WTC11 (cell line): ENCODE results near the gene CENPB. TPM values are rescaled to one million over a fixed set of nuclear protein-coding genes. Genes with fewer than 3 reads are reported as not detected.

Experiments used
- ATAC-seq: fragments of 200-7000 bp; cut with Tn5 transposase; 2 replicates; pipeline ENCODE4 v1.10.0; 2021; ENCODE audit warnings: mild to moderate bottlenecking, moderate library complexity
- CTCF ChIA-PET: fragments of 300-600 bp; sonication (Branson Sonifier 250); formaldehyde crosslinking; loops from one replicate; lab custom pipeline; 2021; ENCODE audit warnings: antibody characterized with exemption; lab: Charles Lee
- POLR2A ChIA-PET: fragments of 350-600 bp; sonication (Branson Sonifier 250); formaldehyde crosslinking; loops from one replicate; lab custom pipeline; 2021; ENCODE audit warnings: antibody characterized with exemption; lab: Charles Lee
- DNase-seq: peaks from one replicate; pipeline ENCODE4 v3.0.0; 2021; ENCODE audit warnings: low spot score
- H3K27ac Mint-ChIP-seq: 2 replicates; pipeline ENCODE4 v1.8.0; 2021; ENCODE audit warnings: mixed read lengths
- H3K27me3 Mint-ChIP-seq: 2 replicates; pipeline ENCODE4 v1.8.0; 2021; ENCODE audit warnings: low read depth, mild to moderate bottlenecking, moderate library complexity, mixed read lengths
- H3K36me3 Mint-ChIP-seq: 2 replicates; pipeline ENCODE4 v1.8.0; 2021; ENCODE audit warnings: mixed read lengths
- H3K4me1 Mint-ChIP-seq: 2 replicates; pipeline ENCODE4 v1.8.0; 2022; ENCODE audit warnings: mixed read lengths
- H3K4me3 Mint-ChIP-seq: 2 replicates; pipeline ENCODE4 v1.8.0; 2021; ENCODE audit warnings: mild to moderate bottlenecking, moderate library complexity, mixed read lengths
- H3K9me3 Mint-ChIP-seq: 2 replicates; pipeline ENCODE4 v1.8.0; 2021; ENCODE audit warnings: mixed read lengths
- ELF4 ChIP-seq: sonication (generic); formaldehyde crosslinking; IDR thresholded peaks from 2 replicates; pipeline ENCODE4 v1.8.1; 2022; ENCODE audit warnings: low read depth, mild to moderate bottlenecking, moderate library complexity, missing genetic modification reagents
- ETV6 ChIP-seq: sonication (generic); formaldehyde crosslinking; IDR thresholded peaks from 2 replicates; pipeline ENCODE4 v1.8.1; 2022; ENCODE audit warnings: mild to moderate bottlenecking, missing genetic modification reagents
- GABPB1 ChIP-seq: sonication (generic); formaldehyde crosslinking; IDR thresholded peaks from 2 replicates; pipeline ENCODE4 v1.8.1; 2023; ENCODE audit warnings: mild to moderate bottlenecking, missing genetic modification reagents
- NFATC4 ChIP-seq: fragments of 250-450 bp; sonication (Bioruptor Pico); IDR thresholded peaks from 2 replicates; pipeline ENCODE4 v1.9.0; 2021; ENCODE audit warnings: mild to moderate bottlenecking
- TCF7 ChIP-seq: sonication (generic); formaldehyde crosslinking; IDR thresholded peaks from 2 replicates; pipeline ENCODE4 v1.8.0; 2022; ENCODE audit warnings: mild to moderate bottlenecking, low read depth, missing genetic modification reagents, moderate library complexity
- total RNA-seq: library from RNA; stranded (reverse); gene quantifications from 3 replicates; pipeline ENCODE4 v1.2.3, GENCODE V29; 2021
- TF ChIP-seq, protein P1 (sequence below): sonication (generic); formaldehyde crosslinking; IDR thresholded peaks from 2 replicates; pipeline ENCODE4 v1.8.1; 2023; ENCODE audit warnings: mild to moderate bottlenecking, missing genetic modification reagents
- TF ChIP-seq, protein P2 (sequence below): sonication (generic); formaldehyde crosslinking; IDR thresholded peaks from 2 replicates; pipeline ENCODE4 v1.8.1; 2022; ENCODE audit warnings: low read depth, mild to moderate bottlenecking, moderate library complexity, missing genetic modification reagents, borderline replicate concordance
- TF ChIP-seq, protein P3 (sequence below): sonication (generic); formaldehyde crosslinking; IDR thresholded peaks from 2 replicates; pipeline ENCODE4 v1.8.1; 2023; ENCODE audit warnings: mild to moderate bottlenecking, moderate library complexity, missing genetic modification reagents
- TF ChIP-seq, protein P4 (sequence below): sonication (generic); formaldehyde crosslinking; IDR thresholded peaks from 2 replicates; pipeline ENCODE4 v1.8.1; 2022; ENCODE audit warnings: mild to moderate bottlenecking, missing genetic modification reagents, moderate library complexity, borderline replicate concordance
- TF ChIP-seq, protein P5 (sequence below): fragments of 250-450 bp; sonication (Bioruptor Pico); IDR thresholded peaks from 2 replicates; pipeline ENCODE4 v1.8.0; 2021; ENCODE audit warnings: mild to moderate bottlenecking
- TF ChIP-seq, protein P6 (sequence below): sonication (generic); formaldehyde crosslinking; IDR thresholded peaks from 2 replicates; pipeline ENCODE4 v1.8.1; 2022; ENCODE audit warnings: missing genetic modification reagents, borderline replicate concordance
- TF ChIP-seq, protein P7 (sequence below): sonication (generic); formaldehyde crosslinking; IDR thresholded peaks from 2 replicates; pipeline ENCODE4 v1.8.1; 2023; ENCODE audit warnings: mild to moderate bottlenecking, missing genetic modification reagents

Gene CENPB
- total RNA-seq, 1 experiment from 2014 or later: 58.7 TPM

DNA sequence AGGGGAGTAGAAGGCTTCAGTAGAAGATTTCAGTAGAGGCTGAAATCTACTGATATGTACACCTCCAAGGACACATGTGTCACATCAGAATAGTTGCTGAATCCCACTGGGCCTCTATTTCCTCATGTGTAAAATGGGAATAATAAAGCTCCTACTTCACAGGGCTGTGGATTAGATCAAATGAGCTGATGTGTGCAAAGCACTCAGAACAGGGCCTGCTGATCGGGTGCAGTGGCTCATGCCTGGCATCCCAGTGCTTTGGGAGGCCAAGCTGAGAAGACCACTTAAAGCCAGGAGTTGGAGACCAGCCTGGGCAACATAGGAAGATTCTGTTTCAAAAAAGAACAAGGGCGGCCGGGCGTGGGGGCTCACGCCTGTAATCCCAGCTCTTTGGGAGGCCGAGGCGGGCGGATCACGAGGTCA, 25.7 kb upstream of the CENPB start (continued):
- TF ChIP-seq ELF4 (CRISPR knock-in tag) (no peak), NFATC4 (no peak)
- TF ChIP-seq, protein P1, sequence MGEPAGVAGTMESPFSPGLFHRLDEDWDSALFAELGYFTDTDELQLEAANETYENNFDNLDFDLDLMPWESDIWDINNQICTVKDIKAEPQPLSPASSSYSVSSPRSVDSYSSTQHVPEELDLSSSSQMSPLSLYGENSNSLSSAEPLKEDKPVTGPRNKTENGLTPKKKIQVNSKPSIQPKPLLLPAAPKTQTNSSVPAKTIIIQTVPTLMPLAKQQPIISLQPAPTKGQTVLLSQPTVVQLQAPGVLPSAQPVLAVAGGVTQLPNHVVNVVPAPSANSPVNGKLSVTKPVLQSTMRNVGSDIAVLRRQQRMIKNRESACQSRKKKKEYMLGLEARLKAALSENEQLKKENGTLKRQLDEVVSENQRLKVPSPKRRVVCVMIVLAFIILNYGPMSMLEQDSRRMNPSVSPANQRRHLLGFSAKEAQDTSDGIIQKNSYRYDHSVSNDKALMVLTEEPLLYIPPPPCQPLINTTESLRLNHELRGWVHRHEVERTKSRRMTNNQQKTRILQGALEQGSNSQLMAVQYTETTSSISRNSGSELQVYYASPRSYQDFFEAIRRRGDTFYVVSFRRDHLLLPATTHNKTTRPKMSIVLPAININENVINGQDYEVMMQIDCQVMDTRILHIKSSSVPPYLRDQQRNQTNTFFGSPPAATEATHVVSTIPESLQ (CRISPR knock-in tag): no peak

DNA sequence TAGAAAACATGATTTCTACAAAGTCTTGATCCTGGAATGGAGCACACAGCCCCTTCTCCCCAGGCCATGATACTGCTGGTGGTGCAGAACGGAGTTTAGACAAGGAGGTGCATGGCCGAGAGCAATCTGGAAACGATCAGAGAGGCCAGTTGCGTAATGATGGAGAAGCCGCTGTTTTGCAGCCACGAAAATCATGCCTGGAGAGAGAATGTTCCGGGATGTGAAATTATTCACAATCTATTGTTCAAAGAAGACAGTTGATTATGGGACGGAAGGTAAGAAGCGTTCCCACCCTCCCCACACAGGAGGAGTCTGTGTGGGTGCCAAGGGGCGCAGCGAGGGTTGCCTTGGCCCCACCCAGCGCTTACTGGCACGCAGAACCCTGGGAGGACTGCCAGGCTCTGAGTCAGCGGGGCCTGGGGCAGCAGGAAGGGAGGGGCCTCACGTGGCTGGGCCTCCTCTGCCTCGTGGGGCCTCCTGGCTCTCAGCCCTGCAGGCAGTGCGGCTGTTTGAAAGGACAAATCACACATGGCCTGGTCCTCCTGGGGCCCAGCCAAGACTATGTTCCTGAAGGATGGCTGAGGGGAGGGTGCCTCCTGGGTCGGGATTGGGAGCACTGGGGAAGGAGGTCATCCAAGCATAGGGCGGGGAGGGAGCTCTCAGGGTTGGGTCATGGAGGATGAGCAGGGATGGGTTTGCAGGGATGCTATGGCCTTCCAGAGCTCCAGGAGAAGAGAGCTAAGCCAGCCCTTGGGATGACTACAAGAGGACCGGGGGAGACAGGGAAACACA, 25.1 kb upstream of the CENPB start:
- H3K36me3 Mint-ChIP-seq: no peaks in the 10 kb centered on the region
- H3K27me3 Mint-ChIP-seq: peaks cover 6% of the 10 kb centered on the region; the same call in 1 of the 2 replicates
- no peak for TF ChIP-seq ETV6
- TF ChIP-seq, protein P2, sequence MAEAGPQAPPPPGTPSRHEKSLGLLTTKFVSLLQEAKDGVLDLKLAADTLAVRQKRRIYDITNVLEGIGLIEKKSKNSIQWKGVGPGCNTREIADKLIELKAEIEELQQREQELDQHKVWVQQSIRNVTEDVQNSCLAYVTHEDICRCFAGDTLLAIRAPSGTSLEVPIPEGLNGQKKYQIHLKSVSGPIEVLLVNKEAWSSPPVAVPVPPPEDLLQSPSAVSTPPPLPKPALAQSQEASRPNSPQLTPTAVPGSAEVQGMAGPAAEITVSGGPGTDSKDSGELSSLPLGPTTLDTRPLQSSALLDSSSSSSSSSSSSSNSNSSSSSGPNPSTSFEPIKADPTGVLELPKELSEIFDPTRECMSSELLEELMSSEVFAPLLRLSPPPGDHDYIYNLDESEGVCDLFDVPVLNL: no peak
- TF ChIP-seq, protein P3, sequence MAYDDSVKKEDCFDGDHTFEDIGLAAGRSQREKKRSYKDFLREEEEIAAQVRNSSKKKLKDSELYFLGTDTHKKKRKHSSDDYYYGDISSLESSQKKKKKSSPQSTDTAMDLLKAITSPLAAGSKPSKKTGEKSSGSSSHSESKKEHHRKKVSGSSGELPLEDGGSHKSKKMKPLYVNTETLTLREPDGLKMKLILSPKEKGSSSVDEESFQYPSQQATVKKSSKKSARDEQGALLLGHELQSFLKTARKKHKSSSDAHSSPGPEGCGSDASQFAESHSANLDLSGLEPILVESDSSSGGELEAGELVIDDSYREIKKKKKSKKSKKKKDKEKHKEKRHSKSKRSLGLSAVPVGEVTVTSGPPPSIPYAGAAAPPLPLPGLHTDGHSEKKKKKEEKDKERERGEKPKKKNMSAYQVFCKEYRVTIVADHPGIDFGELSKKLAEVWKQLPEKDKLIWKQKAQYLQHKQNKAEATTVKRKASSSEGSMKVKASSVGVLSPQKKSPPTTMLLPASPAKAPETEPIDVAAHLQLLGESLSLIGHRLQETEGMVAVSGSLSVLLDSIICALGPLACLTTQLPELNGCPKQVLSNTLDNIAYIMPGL (CRISPR knock-in tag): no peak
- TF ChIP-seq GABPB1 (CRISPR knock-in tag): peak; percentile 92
- TF ChIP-seq, protein P4, sequence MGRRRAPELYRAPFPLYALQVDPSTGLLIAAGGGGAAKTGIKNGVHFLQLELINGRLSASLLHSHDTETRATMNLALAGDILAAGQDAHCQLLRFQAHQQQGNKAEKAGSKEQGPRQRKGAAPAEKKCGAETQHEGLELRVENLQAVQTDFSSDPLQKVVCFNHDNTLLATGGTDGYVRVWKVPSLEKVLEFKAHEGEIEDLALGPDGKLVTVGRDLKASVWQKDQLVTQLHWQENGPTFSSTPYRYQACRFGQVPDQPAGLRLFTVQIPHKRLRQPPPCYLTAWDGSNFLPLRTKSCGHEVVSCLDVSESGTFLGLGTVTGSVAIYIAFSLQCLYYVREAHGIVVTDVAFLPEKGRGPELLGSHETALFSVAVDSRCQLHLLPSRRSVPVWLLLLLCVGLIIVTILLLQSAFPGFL (CRISPR knock-in tag): peak; percentile 71; the same call in 1 of the 2 replicates
- TF ChIP-seq, protein P5, sequence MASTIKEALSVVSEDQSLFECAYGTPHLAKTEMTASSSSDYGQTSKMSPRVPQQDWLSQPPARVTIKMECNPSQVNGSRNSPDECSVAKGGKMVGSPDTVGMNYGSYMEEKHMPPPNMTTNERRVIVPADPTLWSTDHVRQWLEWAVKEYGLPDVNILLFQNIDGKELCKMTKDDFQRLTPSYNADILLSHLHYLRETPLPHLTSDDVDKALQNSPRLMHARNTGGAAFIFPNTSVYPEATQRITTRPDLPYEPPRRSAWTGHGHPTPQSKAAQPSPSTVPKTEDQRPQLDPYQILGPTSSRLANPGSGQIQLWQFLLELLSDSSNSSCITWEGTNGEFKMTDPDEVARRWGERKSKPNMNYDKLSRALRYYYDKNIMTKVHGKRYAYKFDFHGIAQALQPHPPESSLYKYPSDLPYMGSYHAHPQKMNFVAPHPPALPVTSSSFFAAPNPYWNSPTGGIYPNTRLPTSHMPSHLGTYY (CRISPR knock-in tag): no peak
- TF ChIP-seq, protein P6, sequence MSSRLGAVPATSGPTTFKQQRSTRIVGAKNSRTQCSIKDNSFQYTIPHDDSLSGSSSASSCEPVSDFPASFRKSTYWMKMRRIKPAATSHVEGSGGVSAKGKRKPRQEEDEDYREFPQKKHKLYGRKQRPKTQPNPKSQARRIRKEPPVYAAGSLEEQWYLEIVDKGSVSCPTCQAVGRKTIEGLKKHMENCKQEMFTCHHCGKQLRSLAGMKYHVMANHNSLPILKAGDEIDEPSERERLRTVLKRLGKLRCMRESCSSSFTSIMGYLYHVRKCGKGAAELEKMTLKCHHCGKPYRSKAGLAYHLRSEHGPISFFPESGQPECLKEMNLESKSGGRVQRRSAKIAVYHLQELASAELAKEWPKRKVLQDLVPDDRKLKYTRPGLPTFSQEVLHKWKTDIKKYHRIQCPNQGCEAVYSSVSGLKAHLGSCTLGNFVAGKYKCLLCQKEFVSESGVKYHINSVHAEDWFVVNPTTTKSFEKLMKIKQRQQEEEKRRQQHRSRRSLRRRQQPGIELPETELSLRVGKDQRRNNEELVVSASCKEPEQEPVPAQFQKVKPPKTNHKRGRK (CRISPR knock-in tag): no peak
- no peak for TF ChIP-seq ELF4 (CRISPR knock-in tag)
- TF ChIP-seq TCF7 (CRISPR knock-in tag): no peak
- TF ChIP-seq, protein P7, sequence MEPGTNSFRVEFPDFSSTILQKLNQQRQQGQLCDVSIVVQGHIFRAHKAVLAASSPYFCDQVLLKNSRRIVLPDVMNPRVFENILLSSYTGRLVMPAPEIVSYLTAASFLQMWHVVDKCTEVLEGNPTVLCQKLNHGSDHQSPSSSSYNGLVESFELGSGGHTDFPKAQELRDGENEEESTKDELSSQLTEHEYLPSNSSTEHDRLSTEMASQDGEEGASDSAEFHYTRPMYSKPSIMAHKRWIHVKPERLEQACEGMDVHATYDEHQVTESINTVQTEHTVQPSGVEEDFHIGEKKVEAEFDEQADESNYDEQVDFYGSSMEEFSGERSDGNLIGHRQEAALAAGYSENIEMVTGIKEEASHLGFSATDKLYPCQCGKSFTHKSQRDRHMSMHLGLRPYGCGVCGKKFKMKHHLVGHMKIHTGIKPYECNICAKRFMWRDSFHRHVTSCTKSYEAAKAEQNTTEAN (CRISPR knock-in tag): no peak
- H3K4me3 Mint-ChIP-seq: no peak overlapping the region
- ATAC-seq (no peak), DNase-seq (no peak)
- H3K9me3 Mint-ChIP-seq: peaks cover 4% of the 10 kb centered on the region; the same call in 1 of the 2 replicates
- peak overlapping the region; percentile 7; the same call in 1 of the 2 replicates for H3K27ac Mint-ChIP-seq
- H3K4me1 Mint-ChIP-seq: peaks cover 27% of the 10 kb centered on the region
- CTCF ChIA-PET: interaction anchor here (0.8 to 1.8 kb wide), 4 partner anchors 9 to 33 kb away, joined by 3 to 4 read pairs (median 3); partner anchors contain the start of genes AP5S1 and SPEF1
- POLR2A ChIA-PET: no interaction called here
